ENCODE results near the gene POGLUT3. TPM values are rescaled to one million over a fixed set of nuclear protein-coding genes. Genes with fewer than 3 reads are reported as not detected.

Gene POGLUT3
- polyA plus RNA-seq, 1 donor from 2014 or later: 4.6 TPM

GRCh38 chr11:108486828-108487227, 11.4 kb downstream of the POGLUT3 start:
- Mint-ChIP-seq H3K9me3 (no peaks in the 10 kb centered on the region), H3K4me3 (no peak overlapping the region), H3K27me3 (no peaks in the 10 kb centered on the region), H3K27ac (no peak overlapping the region), H3K4me1 (no peaks in the 10 kb centered on the region), H3K36me3 (peaks cover 10% of the 10 kb centered on the region)

- no peak overlapping the region for H3K27ac Mint-ChIP-seq
Observed at GRCh38 chr11:108486331-108486730, 11.9 kb downstream of the POGLUT3 start.

GRCh38 chr11:108483163-108483562, 15.0 kb downstream of the POGLUT3 start:
- H3K36me3 Mint-ChIP-seq: peaks cover 8% of the 10 kb centered on the region
- H3K9me3 Mint-ChIP-seq: no peaks in the 10 kb centered on the region

More at GRCh38 chr11:108486331-108486730, 11.9 kb downstream of the POGLUT3 start:
- no peaks in the 10 kb centered on the region for H3K27me3 Mint-ChIP-seq
- H3K36me3 Mint-ChIP-seq: peaks cover 10% of the 10 kb centered on the region
- H3K9me3 Mint-ChIP-seq: no peaks in the 10 kb centered on the region
- no peaks in the 10 kb centered on the region for H3K4me1 Mint-ChIP-seq
- no peak overlapping the region for H3K4me3 Mint-ChIP-seq

GRCh38 chr11:108474664-108475463, 23.3 kb downstream of the POGLUT3 start:
- Mint-ChIP-seq H3K4me3 (no peak overlapping the region), H3K27me3 (no peaks in the 10 kb centered on the region), H3K4me1 (no peaks in the 10 kb centered on the region), H3K27ac (no peak overlapping the region), H3K9me3 (no peaks in the 10 kb centered on the region), H3K36me3 (peaks cover 5% of the 10 kb centered on the region)

More at GRCh38 chr11:108483163-108483562, 15.0 kb downstream of the POGLUT3 start:
- Mint-ChIP-seq H3K27me3 (no peaks in the 10 kb centered on the region), H3K4me1 (no peaks in the 10 kb centered on the region), H3K27ac (peak overlapping the region in 1 of 3 donors; percentile 51), H3K4me3 (no peak overlapping the region)

- Mint-ChIP-seq H3K36me3 (peaks cover 5% of the 10 kb centered on the region), H3K4me3 (no peak overlapping the region), H3K27me3 (no peaks in the 10 kb centered on the region), H3K9me3 (no peaks in the 10 kb centered on the region), H3K4me1 (peaks cover 0 to 5% (median 2%) of the 10 kb centered on the region in 3 donors), H3K27ac (no peak overlapping the region)
Observed at GRCh38 chr11:108472681-108473080, 25.5 kb downstream of the POGLUT3 start.

- Mint-ChIP-seq H3K4me1 (peaks cover 3 to 18% (median 4%) of the 10 kb centered on the region in 3 donors), H3K27ac (peak overlapping the region in 2 of 3 donors; percentile 95 to 100), H3K9me3 (no peaks in the 10 kb centered on the region), H3K36me3 (no peaks in the 10 kb centered on the region), H3K27me3 (no peaks in the 10 kb centered on the region), H3K4me3 (peak overlapping the region; percentile 26 to 99 (median 95))
Observed at GRCh38 chr11:108468478-108468864, 29.7 kb downstream of the POGLUT3 start.

GRCh38 chr11:108467091-108467823, 30.9 kb downstream of the POGLUT3 start, which contains the start of gene C11orf65:
Gene C11orf65 (minus strand): TSS chr11:108467529. CDS start chr11:108461559, 5,970 bp downstream.
- Mint-ChIP-seq H3K27ac (peak within 1 kb of the TSS; percentile 95 to 100 (median 99)), H3K4me1 (peaks cover 3 to 18% (median 4%) of the 10 kb centered on the region in 3 donors), H3K9me3 (no peaks in the 10 kb centered on the region), H3K36me3 (no peaks in the 10 kb centered on the region), H3K4me3 (peak within 1 kb of the TSS; percentile 92 to 99 (median 98)), H3K27me3 (no peaks in the 10 kb centered on the region)

GRCh38 chr11:108466405-108466804, 31.8 kb downstream of the POGLUT3 start:
- no peaks in the 10 kb centered on the region for H3K36me3 Mint-ChIP-seq
- peak overlapping the region; percentile 95 to 100 (median 99) for H3K27ac Mint-ChIP-seq
- H3K4me1 Mint-ChIP-seq: peaks cover 3 to 18% (median 4%) of the 10 kb centered on the region in 3 donors
- H3K9me3 Mint-ChIP-seq: no peaks in the 10 kb centered on the region
- H3K4me3 Mint-ChIP-seq: peak overlapping the region; percentile 92 to 99 (median 98)
- no peaks in the 10 kb centered on the region for H3K27me3 Mint-ChIP-seq

- Mint-ChIP-seq H3K4me3 (no peak overlapping the region), H3K9me3 (peaks cover 6 to 11% (median 11%) of the 10 kb centered on the region in 3 donors), H3K4me1 (no peaks in the 10 kb centered on the region), H3K27ac (no peak overlapping the region), H3K27me3 (no peaks in the 10 kb centered on the region), H3K36me3 (peaks cover 5% of the 10 kb centered on the region)
Observed at GRCh38 chr11:108453207-108453835, 44.9 kb downstream of the POGLUT3 start.

Other genes with a start within 250 kb of the POGLUT3 start
- gene C11orf65, start 30.9 kb downstream of the POGLUT3 start, polyA plus RNA-seq: 0.86 TPM
- gene EXPH5, start 95.4 kb upstream of the POGLUT3 start, polyA plus RNA-seq: 0.05 TPM
- 19.5 TPM for gene DDX10, start 166.7 kb upstream of the POGLUT3 start, polyA plus RNA-seq